SK-MEL-5 (cell line): ENCODE data around the gene HOXD3. TPM values are rescaled to one million over a fixed set of nuclear protein-coding genes. Genes with fewer than 3 reads are reported as not detected.
A peak's percentile ranks its signal among the peaks of the same experiment; 100 is the strongest.

ENCODE experiments used
- DNase-seq: peaks from one replicate; pipeline ENCODE4 v3.0.0-alpha.2; 2016; ENCODE audit warnings: low read depth, low spot score
- in situ Hi-C: cut with HindIII; loops from 2 replicates; pipeline ENCODE4 v1.10.0; 2016; ENCODE audit warnings: low sequenced_read_pairs, high pct_unique_total_duplicates, low pct_unique_long_range_greater_than_20kb
- total RNA-seq: library from RNA; depleted of rRNA; stranded (reverse); fragments of >200 nt; shearing (Covaris generic); gene quantifications from 2 replicates; pipeline ENCODE4 v1.2.3, GENCODE V29; 2014

The HOXD3 gene
- total RNA-seq, 1 experiment from 2014 or later = 4.9 TPM

DNA sequence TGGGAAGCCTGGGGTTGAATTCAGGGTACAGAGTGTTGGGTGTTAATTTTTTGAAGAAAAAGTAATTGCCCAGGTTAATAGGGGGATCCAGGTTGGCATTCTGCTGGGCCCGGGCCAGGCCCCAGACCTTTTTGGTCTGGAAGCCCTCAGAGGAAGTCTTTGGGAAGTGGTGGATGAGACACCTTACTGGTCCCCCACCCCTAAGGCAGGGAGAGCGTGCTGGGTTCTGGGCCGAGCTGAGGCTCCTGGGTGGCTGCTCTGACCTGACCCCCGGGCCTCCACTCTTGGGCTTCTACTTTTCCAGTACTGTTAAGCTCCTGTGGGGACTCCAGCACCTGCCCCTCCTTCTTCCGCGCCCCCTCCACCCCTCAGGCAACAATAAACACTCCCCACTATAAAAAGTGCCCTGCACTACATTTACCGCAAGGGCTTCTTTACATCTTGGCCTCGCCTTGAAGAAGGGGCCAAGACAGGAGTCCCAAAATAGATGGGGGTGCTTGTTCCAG, 753 bp upstream of the HOXD3 start:
- no peak for DNase-seq

DNA sequence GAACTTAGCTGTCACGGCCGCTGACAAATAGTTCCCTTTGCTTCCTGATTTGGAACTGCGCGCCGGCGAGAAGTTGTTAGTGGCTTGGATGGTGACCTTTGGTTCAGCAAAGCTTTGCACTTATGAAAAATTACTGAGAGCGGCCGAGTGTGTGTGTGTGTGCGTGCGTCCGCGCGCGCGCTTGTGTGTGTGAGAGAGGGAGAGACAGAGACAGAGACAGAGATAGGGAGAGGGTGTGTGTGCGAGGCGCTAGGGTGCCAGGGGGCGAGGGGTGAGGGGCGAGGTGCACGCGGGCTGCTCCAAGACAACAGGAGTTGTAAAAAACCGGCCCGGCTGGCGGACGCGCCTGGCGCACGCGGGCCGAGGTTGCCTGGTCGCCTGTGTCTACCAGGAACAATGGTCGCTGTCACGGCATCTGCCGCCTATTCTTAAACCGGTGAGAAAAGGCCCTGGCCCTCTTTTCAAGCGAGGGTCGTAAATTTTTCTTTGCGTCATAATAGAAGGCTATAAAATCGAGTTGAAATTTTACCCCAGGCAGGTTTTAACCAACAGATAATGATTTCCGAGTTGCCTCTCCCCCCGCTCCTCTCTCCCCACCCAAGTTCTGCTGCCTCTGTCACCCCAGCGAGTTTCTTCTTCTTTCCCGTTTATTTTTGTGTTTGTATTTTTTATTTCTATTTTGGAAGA, 535 bp downstream of the HOXD3 start:
- peak; percentile 51 for DNase-seq
- in situ Hi-C loops = no loop called here

More for the DNA sequence above, 753 bp upstream of the HOXD3 start:
- in situ Hi-C loops = no loop called here

DNA sequence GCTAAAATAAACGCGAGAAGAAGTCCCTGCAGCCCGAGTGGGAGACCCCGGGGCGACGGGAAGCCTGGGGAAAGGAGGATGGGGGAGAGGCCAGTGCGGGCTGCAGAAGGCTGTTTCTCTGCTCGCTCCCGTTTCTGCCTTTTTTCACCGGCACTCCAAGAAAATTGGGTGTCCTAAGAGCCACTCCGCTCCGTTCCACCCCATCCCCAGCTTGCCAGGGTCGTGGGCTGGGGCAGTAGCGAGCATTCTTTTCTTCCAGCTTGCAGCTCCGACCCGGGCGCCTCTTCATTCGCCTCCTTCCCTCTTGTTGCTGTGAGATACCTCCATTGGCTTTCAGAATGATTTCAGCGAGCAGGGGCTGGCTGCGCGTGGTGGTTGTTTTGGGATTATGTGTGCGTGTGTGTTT, 1.1 kb downstream of the HOXD3 start:
- in situ Hi-C loops = no loop called here
- no peak for DNase-seq

DNA sequence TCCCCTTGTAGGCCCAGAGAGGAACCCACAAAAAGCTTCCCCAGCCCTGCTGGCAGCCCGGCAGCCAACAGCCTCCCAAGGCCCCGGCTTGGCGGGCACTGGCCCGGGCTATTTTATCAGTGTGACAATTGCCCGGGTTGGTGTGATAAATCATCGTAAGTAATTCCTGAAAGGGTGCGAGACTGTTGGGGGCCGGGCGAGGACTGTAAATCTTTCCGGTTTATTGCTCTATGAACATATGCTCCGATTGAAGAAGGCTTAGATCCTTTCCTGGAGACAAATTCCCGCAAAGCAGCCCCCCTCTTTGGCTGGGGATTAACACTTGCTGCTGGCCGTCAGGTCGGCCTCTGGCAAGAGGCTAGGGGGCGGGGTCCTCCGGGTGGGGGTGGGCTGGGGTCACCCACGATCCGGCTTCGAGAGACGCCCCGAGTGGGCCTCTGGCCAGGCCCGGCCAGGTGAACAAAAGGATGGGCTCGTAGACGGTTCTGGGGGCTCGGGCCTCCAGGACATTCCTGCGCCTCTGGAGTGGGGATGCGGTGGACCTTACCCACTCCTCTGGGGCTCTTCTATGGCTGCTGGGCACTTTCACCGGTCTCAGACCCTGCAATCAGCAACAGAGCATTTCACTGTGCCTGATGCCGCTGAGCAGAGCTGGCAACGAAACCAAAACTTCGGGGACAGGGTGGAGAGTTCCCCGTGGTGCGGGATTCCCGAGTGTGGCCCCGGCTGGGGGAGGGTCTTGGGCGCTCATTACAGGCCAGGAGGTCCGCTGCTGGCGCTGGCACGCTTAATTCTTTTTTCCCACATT, 2.0 kb downstream of the HOXD3 start:
- in situ Hi-C loops = no loop called here

DNA sequence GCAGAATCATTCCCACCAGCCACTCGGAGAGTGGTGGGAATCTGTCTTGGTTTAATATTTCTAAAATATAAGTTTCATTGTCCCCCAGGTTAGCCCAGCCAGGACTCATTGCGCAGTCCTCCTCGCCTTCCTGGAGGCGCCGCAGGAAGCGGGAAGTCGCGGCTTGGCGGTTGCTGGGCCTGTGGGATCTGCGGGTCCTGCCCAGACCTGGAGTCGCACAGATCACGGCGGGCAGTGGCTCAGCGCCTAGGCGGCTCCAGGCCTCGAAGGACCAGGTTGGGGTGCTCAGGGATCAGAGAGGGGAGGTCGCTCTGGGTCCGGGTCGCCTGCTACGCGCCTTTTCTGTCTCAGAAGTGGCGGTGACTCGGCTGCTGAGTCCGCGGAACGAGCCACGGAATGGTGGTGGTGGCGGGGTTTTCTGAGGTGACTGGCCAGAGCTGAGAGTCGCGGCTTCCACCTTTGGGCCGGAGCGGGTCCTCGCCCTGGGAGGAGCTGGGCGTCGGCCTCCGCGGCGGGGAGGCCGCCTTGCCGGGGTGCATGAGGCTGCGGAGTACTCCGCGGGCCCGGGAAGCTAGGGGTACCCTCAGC, 2.6 kb downstream of the HOXD3 start:
- in situ Hi-C loops = no loop called here
- no peak for DNase-seq

More for the DNA sequence above, 2.0 kb downstream of the HOXD3 start:
- no peak for DNase-seq

DNA sequence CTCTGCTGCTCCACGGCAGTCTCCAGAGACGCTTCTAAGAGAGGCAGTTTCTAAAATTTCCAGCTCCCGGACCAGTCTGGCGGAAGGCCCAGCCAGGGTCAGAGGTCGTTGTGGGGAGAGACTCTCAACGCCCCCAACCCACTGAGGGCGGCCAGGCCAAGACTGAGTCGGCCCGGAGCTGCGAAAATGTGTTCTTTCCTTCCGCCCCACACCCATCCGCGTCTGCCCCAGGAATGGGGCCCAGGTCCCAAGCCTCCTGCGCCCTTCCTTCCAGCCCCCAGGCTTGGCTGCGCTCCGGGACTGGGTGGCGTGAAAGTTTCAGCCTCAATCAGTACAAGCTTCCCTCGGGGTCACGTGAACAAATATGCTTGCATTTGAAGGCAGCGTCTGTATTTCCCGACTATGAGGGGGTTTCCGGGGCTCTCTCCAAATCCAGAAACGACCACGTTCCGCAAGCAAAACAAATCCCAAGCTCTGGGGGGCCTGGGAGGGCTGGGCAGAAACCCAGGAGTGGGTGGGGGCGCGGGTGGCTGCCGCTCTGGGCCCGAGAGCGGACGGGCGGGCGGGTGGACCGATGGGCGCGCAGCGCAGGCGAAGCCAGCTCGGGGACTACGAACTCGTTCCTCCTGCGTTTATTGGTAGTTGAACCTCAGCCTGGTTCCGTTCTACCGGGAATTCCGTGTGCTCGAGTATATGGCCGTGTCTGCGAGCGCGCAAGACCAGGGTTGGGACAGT, 3.3 kb downstream of the HOXD3 start:
- in situ Hi-C loops = no loop called here
- DNase-seq = no peak

DNA sequence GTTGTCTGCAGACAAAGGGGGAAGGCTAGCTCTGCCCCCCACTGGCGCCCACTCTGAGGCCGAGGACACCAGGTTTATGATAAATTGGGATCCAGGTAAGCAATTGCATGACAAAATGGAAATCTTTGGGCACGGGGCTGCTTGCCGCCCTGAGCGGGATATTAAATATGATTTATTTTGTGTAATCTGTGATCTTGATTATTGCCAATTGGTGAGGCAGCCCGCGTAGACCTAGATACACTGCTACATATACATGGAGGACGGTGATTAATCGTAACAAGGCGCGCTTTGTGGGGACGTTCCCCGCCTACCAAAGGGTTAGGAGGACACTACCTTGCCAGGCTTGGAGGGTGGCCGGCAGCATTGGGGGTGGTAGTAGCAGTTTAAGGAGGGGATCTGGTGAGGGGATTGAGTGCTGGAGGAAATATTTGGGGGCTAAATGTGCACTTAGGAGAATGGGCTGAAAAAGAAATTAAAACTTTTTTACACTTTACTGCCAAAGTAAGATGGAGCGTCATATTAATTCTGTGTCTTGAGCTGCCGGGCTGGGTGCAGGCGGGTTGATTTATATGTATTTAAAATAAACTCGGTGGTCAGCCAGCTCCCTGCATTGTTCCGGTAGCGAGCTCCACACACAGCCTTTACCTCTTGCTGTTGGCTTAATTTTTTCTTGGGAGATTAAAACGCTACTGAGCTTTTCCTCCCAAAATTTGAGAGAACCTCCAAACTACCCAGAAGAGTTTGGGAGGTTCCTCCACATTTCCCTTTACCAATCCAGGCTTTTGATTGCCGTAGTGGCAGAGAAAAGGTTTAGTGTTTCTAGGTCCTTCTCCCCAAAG, 4.1 kb downstream of the HOXD3 start:
- in situ Hi-C loops = no loop called here
- DNase-seq = no peak

DNA sequence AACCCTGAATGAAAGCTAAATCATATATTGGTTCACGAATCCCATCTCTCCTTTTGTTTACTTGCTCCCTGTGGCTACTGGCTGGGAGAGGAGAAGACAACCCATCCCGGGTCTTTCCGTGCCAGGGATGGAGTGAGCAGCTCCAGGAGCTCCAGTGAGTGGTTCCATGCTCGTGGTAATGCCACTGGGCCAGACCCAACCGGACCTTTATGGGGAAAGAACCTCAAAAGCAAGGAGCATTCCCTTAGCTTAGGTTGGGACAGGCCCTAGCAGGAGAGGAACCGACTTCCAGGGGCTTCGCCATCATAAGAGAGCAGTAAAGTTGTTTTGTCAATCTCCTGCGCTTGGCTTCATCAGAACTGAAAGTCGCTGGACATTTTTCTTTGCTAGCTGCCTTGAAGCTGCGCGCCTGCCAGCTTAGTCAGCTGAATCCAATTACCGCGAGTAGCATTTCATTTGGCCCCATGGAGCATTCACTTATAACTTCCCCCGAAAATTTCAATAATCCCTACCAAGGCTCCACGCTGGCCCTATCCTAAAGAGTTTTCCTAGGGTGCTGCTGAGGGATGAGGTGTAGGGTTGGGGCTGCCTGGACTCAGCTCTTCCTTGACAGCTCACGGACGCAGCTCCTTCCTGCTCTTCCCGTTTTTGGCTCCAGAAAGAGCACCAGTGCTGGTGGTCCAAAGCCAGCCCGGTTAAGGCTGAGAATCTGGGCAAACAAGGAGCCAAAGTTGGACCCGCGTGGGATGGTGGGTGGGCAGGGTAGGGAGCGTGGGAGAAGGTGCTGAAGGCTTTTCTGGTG, 4.9 kb downstream of the HOXD3 start:
- in situ Hi-C loops = no loop called here
- no peak for DNase-seq

DNA sequence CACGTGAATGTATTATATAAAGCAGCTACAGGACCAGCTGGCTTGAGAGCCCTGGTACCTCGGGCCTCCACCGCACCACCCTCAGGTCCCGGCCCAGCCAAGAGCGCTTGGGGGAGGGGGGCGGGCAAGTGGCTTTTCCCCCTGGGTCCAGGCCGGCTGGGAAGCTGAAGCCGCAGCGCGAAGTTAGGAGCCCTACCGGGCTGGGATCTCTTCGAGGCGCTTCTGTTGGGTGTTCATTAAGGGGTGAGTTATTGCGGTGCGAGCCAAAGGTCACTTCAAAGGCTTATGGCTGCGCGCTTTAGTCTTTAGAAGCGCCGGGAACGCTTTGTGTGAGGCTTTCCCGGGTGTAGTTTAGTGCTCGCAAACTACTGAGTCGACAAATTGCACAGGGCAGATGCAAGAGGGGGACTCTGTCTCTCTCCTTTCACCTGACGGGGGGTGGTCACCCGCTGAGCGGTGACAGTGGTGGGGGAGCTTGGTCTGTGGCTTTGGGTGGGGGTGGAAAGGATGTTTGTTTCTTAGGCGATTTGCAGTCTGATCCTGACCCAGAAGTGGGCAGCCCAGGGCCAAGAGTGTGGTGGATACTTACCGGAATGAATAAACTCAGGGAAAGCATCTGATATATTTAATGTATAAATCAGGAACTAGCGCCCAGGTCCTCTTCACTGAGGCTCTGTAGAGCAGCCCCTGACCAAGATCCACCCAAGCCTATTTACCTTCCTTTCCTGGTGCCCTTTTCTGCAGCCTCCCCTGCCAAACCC, 6.0 kb downstream of the HOXD3 start:
- no peak for DNase-seq
- in situ Hi-C loops = no loop called here

DNA sequence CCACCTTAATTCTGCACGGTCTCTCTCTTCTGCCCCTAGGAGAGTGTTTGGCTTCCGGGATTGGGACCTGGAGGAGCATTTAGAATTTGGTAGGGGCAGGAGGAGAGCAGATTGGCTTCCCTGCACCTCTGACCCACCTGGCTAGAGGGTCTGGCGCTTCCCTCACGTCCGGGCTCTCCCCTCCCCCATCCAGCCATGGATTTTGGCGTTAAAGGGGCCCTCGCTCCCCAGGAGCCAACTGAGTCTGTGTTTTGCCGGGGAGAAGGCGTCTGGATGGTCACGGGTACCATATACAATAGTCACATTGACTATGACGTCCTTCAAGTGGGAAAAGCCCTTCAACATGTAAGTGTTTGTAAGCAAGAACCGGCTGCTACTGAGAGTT, 6.6 kb downstream of the HOXD3 start:
- DNase-seq = no peak
- in situ Hi-C loops = no loop called here

DNA sequence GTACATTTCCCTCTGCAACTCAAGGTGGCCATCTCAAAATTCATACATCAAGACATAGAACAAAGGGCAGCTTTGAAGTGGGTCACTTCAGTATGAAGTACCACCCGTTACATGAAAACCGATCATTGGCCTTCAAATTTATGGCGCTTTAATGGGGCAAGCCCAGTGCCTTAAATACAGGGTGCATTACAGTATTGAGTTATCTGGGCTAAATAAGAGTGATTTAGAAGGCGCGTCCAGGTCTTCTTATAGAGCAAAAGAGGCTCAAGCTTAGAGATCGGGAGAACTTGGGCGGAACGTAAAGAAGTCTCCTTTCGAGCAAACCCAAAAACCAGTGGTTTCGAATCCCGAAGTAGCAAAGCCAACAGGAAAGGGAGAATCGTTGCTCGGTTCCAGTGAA, 7.1 kb downstream of the HOXD3 start:
- in situ Hi-C loops = no loop called here
- DNase-seq = no peak

DNA sequence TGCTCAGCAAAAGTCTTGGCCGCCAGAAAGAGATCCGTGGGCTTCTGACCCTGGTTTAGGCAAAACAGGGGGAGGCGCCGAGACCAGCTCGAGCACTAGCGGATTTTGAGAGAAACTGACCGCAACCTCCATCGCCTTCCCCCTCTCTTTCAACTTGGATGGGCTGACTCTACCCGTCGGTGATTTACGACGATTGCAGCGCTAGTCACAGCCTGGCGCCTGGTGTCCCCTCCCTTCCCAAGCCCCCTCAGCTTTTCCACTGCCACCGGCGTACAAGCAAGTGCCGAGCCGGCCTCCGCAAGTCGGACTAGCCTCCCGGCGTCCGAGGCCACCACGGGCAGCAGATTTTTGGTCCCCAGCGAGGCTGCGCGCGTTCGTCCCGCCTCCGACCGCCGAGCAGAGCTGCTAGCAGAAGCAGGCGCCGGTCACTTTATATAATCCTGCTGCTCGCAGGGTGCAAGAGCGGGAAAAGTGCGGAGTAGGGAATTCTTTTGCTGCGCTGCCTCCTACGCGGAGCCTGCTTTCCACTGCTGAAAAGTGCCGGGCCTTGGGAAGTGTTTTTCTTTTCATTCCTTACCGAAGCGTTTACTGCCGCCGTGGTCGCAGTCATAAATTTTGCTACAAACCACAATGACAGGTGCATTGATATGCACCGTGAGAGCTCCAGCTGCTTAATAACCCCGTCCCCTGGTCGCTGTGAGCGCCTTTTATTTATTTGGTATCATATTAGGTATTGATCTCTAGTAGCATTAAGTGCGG, 7.7 kb downstream of the HOXD3 start:
- no peak for DNase-seq
- in situ Hi-C loops = no loop called here

DNA sequence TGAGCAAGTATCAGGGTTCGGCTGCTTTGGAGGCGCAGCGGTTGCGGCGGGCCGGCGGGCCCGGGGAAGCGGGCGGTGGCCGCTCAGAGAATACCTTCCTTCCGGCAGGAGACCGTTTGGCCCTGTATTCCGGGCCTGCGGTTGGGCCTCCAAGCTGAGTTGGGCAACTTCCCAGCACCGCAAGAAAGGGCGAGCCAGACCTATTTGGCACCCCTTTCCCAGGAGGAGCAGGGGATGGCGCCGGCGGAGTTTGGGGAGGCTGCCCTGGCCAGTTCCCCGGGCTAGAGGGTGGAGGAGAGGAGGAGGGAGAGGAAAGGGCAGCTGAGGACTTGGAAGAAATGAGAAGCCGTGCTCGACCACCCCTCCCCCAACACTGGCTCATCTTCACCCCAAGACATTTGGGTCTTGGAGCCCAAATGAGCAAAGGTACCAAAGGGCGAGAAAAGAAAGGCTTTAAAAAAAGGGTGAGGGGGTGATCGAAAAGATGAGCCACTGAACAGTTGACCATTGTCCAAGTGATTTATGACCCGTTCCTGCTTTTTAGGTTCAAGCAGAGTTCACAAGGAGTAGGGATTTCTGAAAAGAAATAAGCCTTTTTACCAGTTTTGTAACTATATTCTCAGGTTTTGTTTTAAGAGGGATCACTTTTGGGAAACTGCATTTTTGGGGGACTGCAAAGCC, 8.4 kb downstream of the HOXD3 start:
- DNase-seq = no peak
- in situ Hi-C loops = no loop called here

DNA sequence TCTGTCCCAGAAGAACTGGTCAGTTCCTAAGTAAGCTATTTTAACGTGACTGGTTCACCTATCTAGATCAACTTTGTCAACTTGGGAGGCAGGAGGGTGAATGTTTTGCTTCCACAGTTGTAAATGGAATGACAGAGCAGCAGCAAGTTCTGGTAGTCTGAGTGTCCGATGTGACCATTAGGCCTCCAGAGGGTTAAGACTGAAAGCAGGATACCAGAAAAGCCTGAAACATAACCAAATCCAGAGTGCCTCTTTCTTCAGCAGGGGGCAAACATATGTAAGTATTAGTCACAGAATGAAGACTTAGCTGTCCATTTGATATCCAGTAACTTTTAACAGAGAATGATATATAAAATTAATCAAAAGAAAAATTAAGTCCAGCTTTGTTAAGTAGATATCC, 9.2 kb downstream of the HOXD3 start:
- in situ Hi-C loops = no loop called here
- DNase-seq = no peak

DNA sequence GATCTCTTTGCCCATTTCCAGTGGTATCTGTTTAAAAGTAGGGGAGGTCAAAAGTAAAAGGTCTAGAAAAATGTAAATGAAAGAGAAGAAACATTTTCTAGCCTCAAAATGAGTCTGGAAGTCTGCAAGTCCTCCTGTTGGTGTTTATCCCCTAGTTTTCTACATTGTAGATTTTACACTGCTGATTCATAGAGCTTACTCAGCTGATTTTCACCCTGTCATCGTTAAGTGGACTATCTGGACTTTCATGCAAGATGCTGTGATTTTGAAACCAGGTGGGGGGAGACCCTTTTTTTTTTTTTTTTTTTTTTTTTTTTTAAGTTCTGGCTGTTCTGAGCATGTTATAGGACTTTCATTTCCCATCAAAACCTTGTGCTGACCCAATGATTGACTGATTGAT, 10.3 kb downstream of the HOXD3 start:
- DNase-seq = no peak
- in situ Hi-C loops = no loop called here
